ENCODE results near the gene BMAL1.

DNA sequence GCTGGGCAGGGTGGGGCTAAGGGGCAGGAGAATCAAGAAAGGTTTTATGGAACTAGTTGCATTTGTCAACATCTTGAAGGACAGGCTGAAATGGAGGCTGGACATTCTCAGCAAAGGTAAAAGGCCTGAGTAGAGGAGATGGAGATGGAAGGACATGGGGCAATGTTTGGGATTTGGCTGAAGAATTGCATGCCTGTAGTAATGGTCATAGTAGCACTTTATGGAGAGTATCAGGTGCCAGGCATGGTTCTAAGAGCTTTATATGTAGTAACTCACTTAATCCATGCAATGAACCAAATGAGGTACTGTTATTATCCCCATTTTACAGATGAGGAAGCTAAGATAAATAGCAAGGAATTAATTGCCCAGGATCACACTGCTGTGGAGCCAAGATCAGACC, 23.9 kb downstream of the BMAL1 start:
- TF ChIP-seq EP300 (IDR thresholded peaks at IDR 0.05; ENCODE audit: borderline replicate concordance) (no peak), MAX (IDR thresholded peaks at IDR 0.05) (no peak), YY1 (IDR thresholded peaks at IDR 0.05; ENCODE audit: low read depth) (no peak), CREB1 (IDR thresholded peaks at IDR 0.05; ENCODE audit: low read depth) (no peak), USF1 (IDR thresholded peaks at IDR 0.05) (no peak), ZBTB7A (IDR thresholded peaks at IDR 0.05; ENCODE audit: low read depth) (no peak), NFIC (IDR thresholded peaks at IDR 0.05) (no peak), RAD21 (IDR thresholded peaks at IDR 0.05; ENCODE audit: low read depth) (no peak), CEBPB (IDR thresholded peaks at IDR 0.05) (no peak), TEAD4 (IDR thresholded peaks at IDR 0.05) (no peak), TAF1 (IDR thresholded peaks at IDR 0.05; ENCODE audit: low read depth) (no peak), FOXM1 (IDR thresholded peaks at IDR 0.05; ENCODE audit: borderline replicate concordance, low read depth) (no peak)
- TF ChIP-seq, protein P1, sequence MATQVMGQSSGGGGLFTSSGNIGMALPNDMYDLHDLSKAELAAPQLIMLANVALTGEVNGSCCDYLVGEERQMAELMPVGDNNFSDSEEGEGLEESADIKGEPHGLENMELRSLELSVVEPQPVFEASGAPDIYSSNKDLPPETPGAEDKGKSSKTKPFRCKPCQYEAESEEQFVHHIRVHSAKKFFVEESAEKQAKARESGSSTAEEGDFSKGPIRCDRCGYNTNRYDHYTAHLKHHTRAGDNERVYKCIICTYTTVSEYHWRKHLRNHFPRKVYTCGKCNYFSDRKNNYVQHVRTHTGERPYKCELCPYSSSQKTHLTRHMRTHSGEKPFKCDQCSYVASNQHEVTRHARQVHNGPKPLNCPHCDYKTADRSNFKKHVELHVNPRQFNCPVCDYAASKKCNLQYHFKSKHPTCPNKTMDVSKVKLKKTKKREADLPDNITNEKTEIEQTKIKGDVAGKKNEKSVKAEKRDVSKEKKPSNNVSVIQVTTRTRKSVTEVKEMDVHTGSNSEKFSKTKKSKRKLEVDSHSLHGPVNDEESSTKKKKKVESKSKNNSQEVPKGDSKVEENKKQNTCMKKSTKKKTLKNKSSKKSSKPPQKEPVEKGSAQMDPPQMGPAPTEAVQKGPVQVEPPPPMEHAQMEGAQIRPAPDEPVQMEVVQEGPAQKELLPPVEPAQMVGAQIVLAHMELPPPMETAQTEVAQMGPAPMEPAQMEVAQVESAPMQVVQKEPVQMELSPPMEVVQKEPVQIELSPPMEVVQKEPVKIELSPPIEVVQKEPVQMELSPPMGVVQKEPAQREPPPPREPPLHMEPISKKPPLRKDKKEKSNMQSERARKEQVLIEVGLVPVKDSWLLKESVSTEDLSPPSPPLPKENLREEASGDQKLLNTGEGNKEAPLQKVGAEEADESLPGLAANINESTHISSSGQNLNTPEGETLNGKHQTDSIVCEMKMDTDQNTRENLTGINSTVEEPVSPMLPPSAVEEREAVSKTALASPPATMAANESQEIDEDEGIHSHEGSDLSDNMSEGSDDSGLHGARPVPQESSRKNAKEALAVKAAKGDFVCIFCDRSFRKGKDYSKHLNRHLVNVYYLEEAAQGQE (IDR thresholded peaks at IDR 0.05; ENCODE audit: low read depth) = no peak
